NB4 (cell line): ENCODE data around the gene CIITA.

Source experiments
- CTCF ChIP-seq: IDR thresholded peaks from one replicate; pipeline ENCODE4 v1.5.1; 2012; ENCODE audit warnings: low read depth, low read length
- MAX ChIP-seq: IDR thresholded peaks from 2 replicates; pipeline ENCODE4 v1.6.1; 2011; ENCODE audit warnings: low read depth, low read length

GRCh38 chr16:10923650-10924214 lies 46.7 kb downstream of the CIITA start:
- TF ChIP-seq CTCF (no peak), MAX (no peak)
